GM12873 (cell line): Measurements from ENCODE around the gene KLHL30.

Experiments
- CTCF ChIP-seq: IDR thresholded peaks from 2 replicates; pipeline ENCODE4 v1.5.1; 2012; ENCODE audit warnings: low read depth, mild to moderate bottlenecking, moderate library complexity, low read length, control low read depth; ENCODE audit not compliant: insufficient read depth; ENCODE audit errors: missing control alignments

KLHL30 gene

GRCh38 chr2:238169048-238169707 is 30.7 kb downstream of the KLHL30 start:
- TF ChIP-seq CTCF: no peak

GRCh38 chr2:238169708-238170251 is 31.3 kb downstream of the KLHL30 start:
- TF ChIP-seq CTCF: no peak

- no peak for TF ChIP-seq CTCF
These were observed 32.1 kb downstream of the KLHL30 start for GRCh38 chr2:238170386-238171071.

- TF ChIP-seq CTCF: no peak
These were observed 33.2 kb downstream of the KLHL30 start for GRCh38 chr2:238171575-238172187.

GRCh38 chr2:238172439-238172838 is 34.0 kb downstream of the KLHL30 start:
- TF ChIP-seq CTCF: no peak

- TF ChIP-seq CTCF: peak; percentile 53
These were observed 35.2 kb downstream of the KLHL30 start for GRCh38 chr2:238173692-238174091.

GRCh38 chr2:238174291-238174690 is 35.8 kb downstream of the KLHL30 start:
- TF ChIP-seq CTCF: no peak
